Mesendoderm (in vitro differentiated cells): Measurements from ENCODE around the gene GNB1L.
"Not testable (repeated sequence)": the region's sequence is repeated elsewhere in the genome, so short reads cannot be mapped to it uniquely, and the experiment has no call there.

Experiments used
- DNase-seq: peaks from one replicate; pipeline ENCODE4 v3.0.0; 2013
- H2AK5ac ChIP-seq: 2 replicates; pipeline ENCODE4 v1.6.1; 2013; ENCODE audit warnings: low read length, inconsistent platforms
- H2BK120ac ChIP-seq: 2 replicates; pipeline ENCODE4 v1.6.1; 2013; ENCODE audit warnings: low read depth, mild to moderate bottlenecking, low read length, moderate library complexity, mixed read lengths
- H2BK15ac ChIP-seq: replicated peaks from 2 replicates; pipeline ENCODE4 v1.6.1; 2013; ENCODE audit warnings: low read depth, mild to moderate bottlenecking, moderate library complexity
- H2BK5ac ChIP-seq: 2 replicates; pipeline ENCODE4 v1.6.1; 2013; ENCODE audit warnings: low read length, inconsistent platforms
- H3K18ac ChIP-seq: 2 replicates; pipeline ENCODE4 v1.6.1; 2013; ENCODE audit warnings: mild to moderate bottlenecking, low read length, mixed read lengths
- H3K23ac ChIP-seq: one replicate; pipeline ENCODE4 v1.6.1; 2013; ENCODE audit warnings: low read length
- H3K27ac ChIP-seq: 2 replicates; pipeline ENCODE4 v1.5.1; 2013; ENCODE audit warnings: low read depth, mild to moderate bottlenecking, inconsistent platforms, low read length, moderate library complexity
- H3K27me3 ChIP-seq: 2 replicates; pipeline ENCODE4 v1.6.1; 2013; ENCODE audit warnings: low read length, control low read depth, mild to moderate bottlenecking, inconsistent platforms; ENCODE audit not compliant: insufficient read depth, poor library complexity
- H3K36me3 ChIP-seq: 2 replicates; pipeline ENCODE4 v1.6.1; 2013; ENCODE audit warnings: low read length, inconsistent platforms; ENCODE audit not compliant: control insufficient read depth, insufficient read depth
- H3K4ac ChIP-seq: one replicate; pipeline ENCODE4 v1.6.1; 2013; ENCODE audit warnings: low read depth, mild to moderate bottlenecking, low read length, moderate library complexity
- H3K4me1 ChIP-seq: 2 replicates; pipeline ENCODE4 v1.6.1; 2013; ENCODE audit warnings: low read depth, low read length, inconsistent platforms; ENCODE audit not compliant: control insufficient read depth
- H3K4me2 ChIP-seq: 2 replicates; pipeline ENCODE4 v1.6.1; 2013; ENCODE audit warnings: low read length
- H3K4me3 ChIP-seq: 2 replicates; pipeline ENCODE4 v1.5.1; 2013; ENCODE audit warnings: mild to moderate bottlenecking, low read length
- H3K56ac ChIP-seq: one replicate; pipeline ENCODE4 v1.6.1; 2013; ENCODE audit warnings: low read length
- H3K79me1 ChIP-seq: 2 replicates; pipeline ENCODE4 v1.6.1; 2013; ENCODE audit warnings: low read length, inconsistent platforms
- H3K79me2 ChIP-seq: 2 replicates; pipeline ENCODE4 v1.6.1; 2013; ENCODE audit warnings: mild to moderate bottlenecking, low read length; ENCODE audit not compliant: control insufficient read depth, insufficient read depth
- H3K9ac ChIP-seq: 2 replicates; pipeline ENCODE4 v1.6.1; 2013; ENCODE audit warnings: low read length, inconsistent platforms
- H4K5ac ChIP-seq: one replicate; pipeline ENCODE4 v1.6.1; 2013; ENCODE audit warnings: low read length
- H4K8ac ChIP-seq: one replicate; pipeline ENCODE4 v1.6.1; 2013; ENCODE audit warnings: low read depth, mild to moderate bottlenecking, control low read depth, low read length, moderate library complexity
- WGBS: extraction: QIAGEN DNeasy Blood & Tissue Kit; methylation state at CpG from one replicate; pipeline ENCODE4 v1.1.7; 2013; ENCODE audit warnings: low lambda C conversion rate, missing lambda C conversion rate; ENCODE audit not compliant: insufficient coverage; ENCODE audit errors: extremely low coverage; 5-methylcytosine and 5-hydroxymethylcytosine counted together

GNB1L gene

GRCh38 chr22:19840059-19840458 lies 14.6 kb downstream of the GNB1L start:
- DNase-seq, result no peak
- H3K18ac ChIP-seq, result no peak overlapping the region
- H3K4ac ChIP-seq, result no peak overlapping the region
- peaks cover 2% of the 10 kb centered on the region for H3K79me1 ChIP-seq
- H2BK15ac ChIP-seq, result no peak overlapping the region
- no peak overlapping the region for H3K4me3 ChIP-seq
- no peaks in the 10 kb centered on the region for H3K27me3 ChIP-seq
- no peaks in the 10 kb centered on the region for H3K36me3 ChIP-seq
- H2BK5ac ChIP-seq, result no peak overlapping the region
- H2BK120ac ChIP-seq, result no peak overlapping the region
- no peak overlapping the region for H3K9ac ChIP-seq
- no peak overlapping the region for H2AK5ac ChIP-seq
- H3K79me2 ChIP-seq, result no peaks in the 10 kb centered on the region
- WGBS, result no CpG with 5 or more reads among the region's 4 CpGs
- H4K8ac ChIP-seq, result no peak overlapping the region
- no peak overlapping the region for H3K23ac ChIP-seq
- H3K4me1 ChIP-seq, result no peaks in the 10 kb centered on the region
- no peak overlapping the region for H3K4me2 ChIP-seq
- no peak overlapping the region for H3K27ac ChIP-seq
- H4K5ac ChIP-seq, result no peak overlapping the region
- H3K56ac ChIP-seq, result no peak overlapping the region

GRCh38 chr22:19837915-19838314 lies 16.8 kb downstream of the GNB1L start:
- Histone ChIP-seq H3K18ac (no peak overlapping the region), H2BK5ac (no peak overlapping the region), H3K27me3 (no peaks in the 10 kb centered on the region), H3K79me1 (peaks cover 2% of the 10 kb centered on the region), H3K4me1 (no peaks in the 10 kb centered on the region), H3K23ac (no peak overlapping the region), H4K8ac (no peak overlapping the region), H3K79me2 (no peaks in the 10 kb centered on the region), H3K4me2 (no peak overlapping the region), H2BK15ac (no peak overlapping the region), H3K4ac (no peak overlapping the region), H3K4me3 (no peak overlapping the region), H3K56ac (no peak overlapping the region), H3K27ac (no peak overlapping the region), H2BK120ac (no peak overlapping the region), H3K36me3 (no peaks in the 10 kb centered on the region), H2AK5ac (no peak overlapping the region), H4K5ac (no peak overlapping the region), H3K9ac (no peak overlapping the region)
- no CpG with 5 or more reads among the region's 6 CpGs for WGBS
- no peak for DNase-seq

- Histone ChIP-seq H3K36me3 (no peaks in the 10 kb centered on the region), H3K79me2 (no peaks in the 10 kb centered on the region), H4K5ac (no peak overlapping the region), H3K4me3 (no peak overlapping the region), H3K4me1 (no peaks in the 10 kb centered on the region), H3K9ac (no peak overlapping the region), H2BK15ac (no peak overlapping the region), H3K23ac (no peak overlapping the region), H3K4ac (no peak overlapping the region), H3K56ac (no peak overlapping the region), H3K18ac (no peak overlapping the region), H4K8ac (no peak overlapping the region), H3K27me3 (no peaks in the 10 kb centered on the region), H3K4me2 (no peak overlapping the region), H3K27ac (no peak overlapping the region), H2AK5ac (no peak overlapping the region), H2BK5ac (no peak overlapping the region), H2BK120ac (no peak overlapping the region), H3K79me1 (no peaks in the 10 kb centered on the region)
- DNase-seq, result no peak
Measured at GRCh38 chr22:19836512-19836911, 18.2 kb downstream of the GNB1L start.

- Histone ChIP-seq H3K27ac (no peak overlapping the region), H3K9ac (no peak overlapping the region), H3K18ac (no peak overlapping the region), H3K4me2 (no peak overlapping the region), H2BK120ac (no peak overlapping the region), H3K27me3 (no peaks in the 10 kb centered on the region), H3K4me3 (no peak overlapping the region), H4K8ac (no peak overlapping the region), H2BK5ac (no peak overlapping the region), H4K5ac (no peak overlapping the region), H3K79me2 (no peaks in the 10 kb centered on the region), H2BK15ac (no peak overlapping the region), H3K79me1 (no peaks in the 10 kb centered on the region), H3K36me3 (no peaks in the 10 kb centered on the region), H3K56ac (no peak overlapping the region), H3K4me1 (no peaks in the 10 kb centered on the region), H3K4ac (no peak overlapping the region), H3K23ac (no peak overlapping the region), H2AK5ac (no peak overlapping the region)
- no peak for DNase-seq
Measured at GRCh38 chr22:19834599-19834998, 20.1 kb downstream of the GNB1L start.

- not testable (repeated sequence) for H3K27ac ChIP-seq, H3K27me3 ChIP-seq, H3K18ac ChIP-seq, H3K56ac ChIP-seq, H3K4me1 ChIP-seq, H3K79me2 ChIP-seq, H2BK120ac ChIP-seq, H2AK5ac ChIP-seq, H3K23ac ChIP-seq, H3K4ac ChIP-seq, H2BK5ac ChIP-seq, H3K4me3 ChIP-seq, H3K36me3 ChIP-seq, DNase-seq, H2BK15ac ChIP-seq, H3K79me1 ChIP-seq, H3K4me2 ChIP-seq, H3K9ac ChIP-seq, H4K8ac ChIP-seq, H4K5ac ChIP-seq
- WGBS, result no CpG with 5 or more reads among the region's 9 CpGs
Measured at GRCh38 chr22:19833327-19833726, 21.3 kb downstream of the GNB1L start.

GRCh38 chr22:19832476-19833108 lies 22.1 kb downstream of the GNB1L start:
- no CpG with 5 or more reads among the region's 7 CpGs for WGBS
- no peak for DNase-seq

More at GRCh38 chr22:19832476-19833108, 22.1 kb downstream of the GNB1L start:
- no peaks in the 10 kb centered on the region for H3K79me2 ChIP-seq
- no peak overlapping the region for H3K4me2 ChIP-seq
- H3K27me3 ChIP-seq, result no peaks in the 10 kb centered on the region
- no peaks in the 10 kb centered on the region for H3K36me3 ChIP-seq
- H3K9ac ChIP-seq, result no peak overlapping the region
- no peaks in the 10 kb centered on the region for H3K4me1 ChIP-seq
- H3K18ac ChIP-seq, result no peak overlapping the region
- no peak overlapping the region for H2BK5ac ChIP-seq
- no peaks in the 10 kb centered on the region for H3K79me1 ChIP-seq
- H2BK15ac ChIP-seq, result no peak overlapping the region
- no peak overlapping the region for H3K4me3 ChIP-seq
- no peak overlapping the region for H2BK120ac ChIP-seq
- no peak overlapping the region for H3K4ac ChIP-seq
- H2AK5ac ChIP-seq, result no peak overlapping the region
- H3K23ac ChIP-seq, result no peak overlapping the region
- H3K56ac ChIP-seq, result no peak overlapping the region
- H4K8ac ChIP-seq, result no peak overlapping the region
- no peak overlapping the region for H3K27ac ChIP-seq
- no peak overlapping the region for H4K5ac ChIP-seq
